CD4-positive, alpha-beta T cell treated with Interleukin-15 for 4 hours (primary cell): ENCODE results near the gene RNF212B.

ENCODE experiments used
- DNase-seq: peaks from one replicate; pipeline ENCODE4 v3.0.0-alpha.2; 2020; ENCODE audit warnings: low spot score

The RNF212B gene

GRCh38 chr14:23321572-23322547 is 84.1 kb downstream of the RNF212B start:
- peak; percentile 41 for DNase-seq
